GM15510 (cell line): ENCODE results near the gene OAS2.

Experiments used
- POLR2A ChIP-seq: IDR thresholded peaks from 3 replicates; pipeline ENCODE4 v1.6.1; 2011; ENCODE audit warnings: borderline replicate concordance; ENCODE audit not compliant: insufficient read length; ENCODE audit errors: extremely low read depth

Gene OAS2

DNA sequence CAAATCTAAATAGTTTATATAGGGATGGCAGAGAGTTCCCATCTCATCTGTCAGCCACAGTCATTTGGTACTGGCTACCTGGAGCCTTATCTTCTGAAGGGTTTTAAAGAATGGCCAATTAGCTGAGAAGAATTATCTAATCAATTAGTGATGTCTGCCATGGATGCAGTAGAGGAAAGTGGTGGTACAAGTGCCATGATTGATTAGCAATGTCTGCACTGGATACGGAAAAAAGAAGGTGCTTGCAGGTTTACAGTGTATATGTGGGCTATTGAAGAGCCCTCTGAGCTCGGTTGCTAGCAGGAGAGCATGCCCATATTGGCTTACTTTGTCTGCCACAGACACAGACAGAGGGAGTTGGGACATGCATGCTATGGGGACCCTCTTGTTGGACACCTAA is 7.9 kb upstream of the OAS2 start:
- TF ChIP-seq POLR2A = no peak

DNA sequence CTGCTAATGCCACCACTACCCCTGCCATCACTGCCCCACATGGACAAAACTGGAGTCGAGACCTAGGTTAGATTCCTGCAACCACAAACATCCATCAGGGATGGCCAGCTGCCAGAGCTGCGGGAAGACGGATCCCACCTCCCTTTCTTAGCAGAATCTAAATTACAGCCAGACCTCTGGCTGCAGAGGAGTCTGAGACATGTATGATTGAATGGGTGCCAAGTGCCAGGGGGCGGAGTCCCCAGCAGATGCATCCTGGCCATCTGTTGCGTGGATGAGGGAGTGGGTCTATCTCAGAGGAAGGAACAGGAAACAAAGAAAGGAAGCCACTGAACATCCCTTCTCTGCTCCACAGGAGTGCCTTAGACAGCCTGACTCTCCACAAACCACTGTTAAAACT is 7.1 kb upstream of the OAS2 start:
- no peak for TF ChIP-seq POLR2A

DNA sequence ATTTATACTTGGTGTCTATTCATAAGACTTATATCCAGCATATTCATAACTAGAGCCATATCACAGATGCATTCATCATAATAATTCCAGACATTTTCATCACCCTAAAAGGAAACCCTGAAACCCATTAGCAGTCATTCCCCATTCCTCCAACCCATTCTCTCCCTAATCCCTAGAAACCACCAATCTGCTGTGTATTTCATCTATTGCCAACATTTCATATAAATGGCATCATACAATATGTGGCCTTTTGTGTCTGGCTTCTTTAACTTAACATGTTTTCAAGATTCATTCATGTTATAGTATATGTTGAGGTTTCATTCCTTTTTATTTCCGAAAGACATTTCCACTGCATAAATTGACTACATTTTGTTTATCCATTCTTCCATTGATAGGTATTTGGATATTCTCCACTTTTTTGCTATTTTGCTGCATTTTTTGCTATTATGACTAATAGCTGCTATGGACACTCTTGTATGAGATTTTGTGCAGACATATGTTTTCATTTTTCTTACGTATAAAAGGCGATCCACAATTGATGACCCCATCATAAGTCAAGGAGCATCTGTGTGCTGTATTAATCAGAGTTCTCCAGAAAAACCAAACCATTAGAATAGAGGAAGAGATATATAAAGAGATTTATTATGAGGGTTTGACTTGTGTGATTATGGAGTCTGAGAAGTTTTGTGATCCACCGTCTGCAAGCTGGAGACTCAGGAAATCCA is 5.1 kb upstream of the OAS2 start:
- no peak for TF ChIP-seq POLR2A

DNA sequence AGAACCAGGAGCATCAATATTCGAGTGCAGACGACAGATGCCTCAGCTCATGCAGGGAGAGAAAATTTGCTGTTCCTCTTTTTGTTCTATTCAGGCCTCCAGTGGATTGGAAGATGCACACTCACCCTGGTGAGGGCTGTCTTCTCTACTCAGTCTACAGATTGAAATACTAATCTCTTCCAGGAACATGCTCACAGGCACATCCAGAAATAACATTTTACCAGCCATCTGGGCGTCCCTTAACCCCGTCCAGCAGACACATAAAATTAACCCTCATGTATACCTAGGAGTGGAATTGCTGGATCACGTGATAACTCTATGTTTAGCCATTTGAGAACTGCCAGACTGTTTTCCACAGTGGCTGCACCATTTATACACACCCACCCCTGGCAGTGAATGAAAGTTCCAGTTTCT is 4.5 kb upstream of the OAS2 start:
- TF ChIP-seq POLR2A = no peak

DNA sequence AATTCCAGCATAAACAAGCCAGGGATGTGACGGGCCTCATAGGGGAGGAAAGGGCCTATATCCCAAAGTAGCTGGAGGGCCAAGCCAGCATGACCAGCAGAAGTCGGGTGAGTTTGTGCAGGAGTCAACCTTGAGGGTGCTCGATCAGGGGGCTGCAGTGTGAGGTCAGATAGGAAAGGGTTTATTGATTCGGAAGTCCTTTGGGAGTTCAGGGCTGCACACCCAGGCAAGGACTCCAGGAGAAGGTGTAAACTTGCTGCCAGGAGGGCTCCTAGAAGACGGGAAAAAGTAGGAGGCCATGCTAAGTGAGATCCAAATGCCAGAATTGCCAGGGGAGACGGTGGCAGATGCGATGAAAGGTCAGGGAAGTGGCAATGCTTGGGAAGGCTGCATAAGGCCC is 3.4 kb upstream of the OAS2 start:
- TF ChIP-seq POLR2A = no peak

DNA sequence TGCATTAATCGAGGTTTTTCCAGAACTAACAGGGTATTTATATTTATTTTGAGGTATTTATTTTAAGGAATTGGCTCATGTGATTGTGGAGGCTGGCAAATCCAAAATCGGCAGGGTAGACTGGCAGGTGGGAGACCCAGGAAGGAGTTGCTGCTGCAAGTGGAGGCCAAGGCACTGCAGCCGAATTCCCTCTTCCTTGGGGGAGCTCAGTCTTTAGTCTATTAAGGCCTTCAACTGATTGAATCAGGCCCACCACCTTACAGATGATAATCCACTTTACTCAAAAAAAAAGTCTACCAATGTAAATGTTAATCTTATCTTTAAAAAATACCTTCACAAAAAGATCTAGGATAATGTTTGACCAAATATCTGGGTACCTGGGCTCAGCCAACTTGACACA is 1.2 kb upstream of the OAS2 start:
- no peak for TF ChIP-seq POLR2A

DNA sequence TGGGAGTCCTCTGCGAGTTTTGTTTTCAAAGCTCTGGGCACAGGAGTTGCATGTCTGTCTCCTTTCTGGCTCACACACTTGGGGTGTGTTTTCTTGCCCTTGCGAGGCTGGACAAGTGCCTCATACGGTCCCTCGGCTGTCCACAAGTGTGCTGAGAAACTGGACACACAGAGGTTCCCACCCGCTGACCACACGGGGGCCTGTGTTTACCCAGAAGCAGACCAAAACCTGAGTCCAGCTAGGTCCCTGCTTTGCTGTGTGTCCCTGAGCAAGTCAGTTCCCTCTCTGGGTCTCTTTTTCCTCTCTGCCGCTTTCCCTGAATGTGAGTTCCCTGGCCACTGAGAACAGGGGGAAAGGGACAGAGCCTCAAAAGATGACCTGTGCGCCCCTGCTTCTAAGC is 678 bp upstream of the OAS2 start:
- no peak for TF ChIP-seq POLR2A

DNA sequence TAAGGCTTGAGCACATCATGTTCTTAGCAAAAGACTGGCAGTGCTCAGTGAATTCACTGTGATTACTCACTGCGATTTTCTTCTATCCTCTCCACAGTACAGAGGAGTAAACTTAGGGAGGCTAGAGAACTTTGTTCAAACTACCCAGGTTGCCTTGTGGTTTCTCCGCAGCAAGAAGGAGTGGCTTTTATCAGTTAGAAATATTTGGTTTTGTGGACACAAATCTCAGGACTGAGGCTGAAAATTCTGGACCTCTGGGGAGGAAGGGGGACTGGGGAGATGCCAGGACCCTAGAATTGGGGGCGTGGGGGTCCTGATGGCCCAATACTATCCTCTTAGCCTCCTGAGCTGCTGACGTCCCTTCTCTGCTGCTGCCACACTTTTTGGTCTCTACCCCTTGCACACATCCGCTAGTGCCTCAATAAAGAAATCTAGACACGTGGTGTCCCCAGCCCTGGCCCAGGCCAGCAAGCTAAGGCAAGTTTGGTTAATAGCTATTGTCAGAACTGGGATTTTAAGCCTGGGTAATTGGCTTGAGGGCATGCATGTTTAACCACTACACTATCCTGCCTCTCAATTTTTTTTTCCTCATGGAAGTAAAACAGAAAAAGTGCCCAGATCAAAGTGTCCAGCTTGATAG is 842 bp downstream of the OAS2 start:
- TF ChIP-seq POLR2A = peak; percentile 57

DNA sequence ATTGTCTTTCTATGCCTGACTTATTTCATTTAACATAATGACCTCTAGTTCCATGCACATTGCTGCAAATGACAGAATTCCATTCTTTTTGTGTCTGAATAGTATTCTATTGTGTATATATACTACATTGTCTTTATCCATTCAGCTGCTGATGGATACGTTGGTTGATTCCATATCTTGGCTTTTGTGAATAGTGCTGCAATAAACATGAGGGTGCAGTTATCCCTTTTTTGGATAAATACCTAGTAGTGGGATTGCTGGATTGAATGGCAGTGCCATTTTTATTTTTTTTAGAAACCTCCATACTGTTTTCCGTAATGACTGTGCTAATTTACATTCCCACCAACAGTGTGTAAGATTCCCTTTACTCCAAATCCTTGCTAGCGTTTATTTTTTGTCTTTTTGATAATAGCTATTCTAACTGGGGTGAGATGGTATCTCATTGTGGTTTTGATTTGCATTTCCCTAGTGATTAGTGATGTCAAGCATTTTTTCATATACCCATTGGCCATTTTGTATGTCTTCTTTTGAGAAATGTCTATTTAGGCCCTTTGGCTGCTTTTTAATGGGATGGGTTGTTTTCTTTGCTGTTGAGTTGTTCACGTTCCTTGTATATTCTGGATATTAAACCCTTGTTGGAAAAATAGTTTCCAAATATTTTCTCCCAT is 2.3 kb downstream of the OAS2 start:
- no peak for TF ChIP-seq POLR2A

DNA sequence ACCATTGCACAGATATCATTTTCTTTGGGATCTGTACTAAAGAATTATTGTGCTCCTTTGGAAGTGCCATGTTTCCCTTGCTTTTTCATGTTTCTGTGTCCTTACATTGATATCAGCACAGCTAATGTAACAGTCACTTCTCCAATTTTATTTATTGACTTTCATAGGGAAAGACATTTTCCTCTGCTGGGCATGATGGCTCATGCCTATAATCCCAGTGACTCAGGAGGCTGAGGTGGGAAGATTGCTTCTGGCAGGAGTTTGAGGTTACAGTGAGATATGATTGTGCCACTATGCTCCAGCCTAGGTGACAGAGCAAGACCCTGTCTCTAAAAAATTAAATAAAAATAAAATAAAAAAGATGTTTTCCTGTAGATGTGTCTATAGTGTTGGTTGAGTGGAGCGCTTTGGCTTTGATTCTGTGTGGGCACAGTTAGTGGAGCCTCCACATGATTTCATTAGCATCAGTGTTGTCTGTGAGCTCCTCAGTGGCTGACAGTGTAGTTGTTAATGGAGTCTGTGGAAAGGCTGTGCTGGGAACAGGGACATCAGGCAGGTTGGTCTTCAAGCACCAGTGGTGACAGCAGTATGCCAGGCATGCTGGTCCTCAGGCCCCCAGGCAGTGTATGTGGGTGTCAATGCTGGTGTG is 7.4 kb downstream of the OAS2 start:
- TF ChIP-seq POLR2A = no peak

DNA sequence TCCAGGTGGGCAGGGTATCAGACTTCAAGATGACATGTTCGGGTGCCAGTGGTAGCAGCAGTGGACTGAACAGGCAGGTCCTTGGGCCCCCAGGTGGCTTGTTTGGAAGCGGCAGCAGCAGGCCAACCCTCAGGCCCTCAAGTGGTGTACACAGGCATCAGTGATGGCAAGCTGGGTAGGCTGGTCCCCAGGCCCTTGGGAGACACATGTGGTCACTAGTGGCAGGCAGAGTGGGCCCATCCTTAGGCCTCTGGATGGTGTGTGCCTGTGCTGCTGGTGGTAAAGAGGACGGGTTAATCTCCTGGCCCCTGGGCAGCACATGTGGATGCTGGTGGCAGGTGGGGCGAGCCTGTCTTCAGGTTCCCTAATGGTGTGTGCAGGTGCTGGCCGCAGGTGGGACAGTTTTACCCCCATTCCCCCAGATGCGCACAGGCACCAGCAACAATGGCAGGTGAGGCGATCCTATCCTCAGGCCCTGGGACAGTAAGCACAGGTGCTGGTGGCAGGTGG is 8.0 kb downstream of the OAS2 start:
- TF ChIP-seq POLR2A = no peak

DNA sequence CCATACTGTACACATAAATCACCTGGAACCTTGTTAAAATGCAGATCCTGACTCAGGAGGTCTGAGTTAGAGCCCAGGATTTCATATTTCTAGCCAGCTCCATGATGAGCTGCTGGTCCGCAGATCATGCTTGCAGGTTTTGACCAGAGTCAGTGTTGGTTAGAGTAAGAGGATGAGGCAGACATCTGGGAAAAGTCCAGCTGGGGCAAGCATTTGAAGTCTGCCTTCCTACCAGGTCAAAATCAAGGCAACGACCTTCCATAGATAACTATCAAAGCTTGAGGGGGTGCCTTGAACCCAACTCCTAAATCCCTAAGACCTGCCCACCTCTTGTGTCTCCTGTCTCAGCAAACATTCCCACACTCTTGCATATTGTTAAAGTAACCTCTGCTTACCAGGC is 9.2 kb downstream of the OAS2 start:
- TF ChIP-seq POLR2A = no peak

DNA sequence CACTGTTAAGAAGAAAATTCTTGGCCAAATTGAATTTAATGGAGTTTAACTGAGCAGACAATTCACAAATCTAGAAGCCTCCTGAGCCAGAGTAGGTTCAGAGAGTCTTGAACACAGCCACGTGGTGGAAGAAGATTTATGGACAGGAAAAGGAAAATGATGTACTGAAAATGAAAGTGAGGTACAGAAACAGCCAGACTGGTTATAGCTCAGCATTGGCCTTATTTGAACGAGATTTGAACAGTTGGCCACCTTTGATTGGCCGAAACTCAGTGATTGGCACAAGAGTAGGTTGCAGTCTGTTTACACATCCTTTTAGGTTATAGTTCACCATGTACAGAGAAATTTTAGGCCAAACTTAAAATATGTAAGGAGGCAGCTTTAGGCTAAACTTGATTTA is 9.9 kb downstream of the OAS2 start:
- no peak for TF ChIP-seq POLR2A

DNA sequence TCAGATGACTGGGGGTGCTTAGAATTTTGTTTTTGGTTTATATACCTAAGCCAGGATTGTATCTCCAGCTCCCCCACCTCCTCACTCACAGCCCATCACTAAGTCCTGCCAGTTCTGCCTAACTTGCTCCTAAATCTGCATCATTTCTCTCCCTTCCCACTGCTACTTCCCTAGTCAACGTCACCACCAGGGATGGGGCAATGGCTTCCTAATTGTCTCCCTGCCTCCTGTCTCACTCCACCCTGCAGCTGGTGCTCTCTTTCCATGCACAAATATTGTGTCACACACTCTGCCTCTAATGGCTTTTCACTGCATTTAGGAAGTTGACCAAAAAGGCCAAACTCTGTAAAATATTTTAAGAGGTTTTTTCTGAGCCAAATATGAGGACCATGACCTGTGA is 11.5 kb downstream of the OAS2 start:
- TF ChIP-seq POLR2A = peak; percentile 22
